ENCODE results near the gene PDHA2. TPM values are rescaled to one million over a fixed set of nuclear protein-coding genes. Genes with fewer than 3 reads are reported as not detected.

Gene PDHA2
- total and polyA plus RNA-seq, 2 of the 8 experiments (the other 6 are each of a cell fraction or from before 2014, with no cell fraction given) = not detected

DNA sequence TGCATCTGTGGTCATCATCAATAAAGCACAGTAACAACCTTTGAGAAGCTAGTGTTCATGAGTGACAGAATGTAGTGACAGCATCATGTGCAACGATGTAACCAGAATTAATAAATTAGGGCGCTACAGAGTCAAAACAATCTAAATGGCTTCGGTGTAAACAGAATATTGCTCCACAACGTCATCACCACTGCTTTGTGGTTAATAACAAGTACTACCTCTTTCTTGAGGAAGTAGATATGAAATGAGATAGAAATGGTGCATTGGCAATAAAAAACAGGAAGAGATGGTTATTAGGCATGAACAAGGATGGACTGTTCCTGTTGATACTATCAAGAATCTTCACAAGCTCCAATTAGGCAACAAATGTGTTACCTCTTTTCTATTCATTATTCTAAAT is 8.7 kb upstream of the PDHA2 start (continued):
- TF ChIP-seq, protein P1, sequence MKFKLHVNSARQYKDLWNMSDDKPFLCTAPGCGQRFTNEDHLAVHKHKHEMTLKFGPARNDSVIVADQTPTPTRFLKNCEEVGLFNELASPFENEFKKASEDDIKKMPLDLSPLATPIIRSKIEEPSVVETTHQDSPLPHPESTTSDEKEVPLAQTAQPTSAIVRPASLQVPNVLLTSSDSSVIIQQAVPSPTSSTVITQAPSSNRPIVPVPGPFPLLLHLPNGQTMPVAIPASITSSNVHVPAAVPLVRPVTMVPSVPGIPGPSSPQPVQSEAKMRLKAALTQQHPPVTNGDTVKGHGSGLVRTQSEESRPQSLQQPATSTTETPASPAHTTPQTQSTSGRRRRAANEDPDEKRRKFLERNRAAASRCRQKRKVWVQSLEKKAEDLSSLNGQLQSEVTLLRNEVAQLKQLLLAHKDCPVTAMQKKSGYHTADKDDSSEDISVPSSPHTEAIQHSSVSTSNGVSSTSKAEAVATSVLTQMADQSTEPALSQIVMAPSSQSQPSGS (IDR thresholded peaks at IDR 0.05; ENCODE audit: low read length) = no peak
- no peak for TF ChIP-seq SUZ12 (IDR thresholded peaks at IDR 0.05; ENCODE audit: low read length)
